Activated CD8-positive, alpha-beta T cell treated with anti-CD3 and anti-CD28 coated beads, Interleukin-2, amount 10 ng/mL, durations not matched to agents 7 days and 5 days (primary cell): ENCODE data around the gene JAG1. TPM values are rescaled to one million over a fixed set of nuclear protein-coding genes. Genes with fewer than 3 reads are reported as not detected.

Source experiments
- ATAC-seq: fragments of 150-1000 bp; cut with Tn5 transposase; one replicate; pipeline ENCODE4 v1.10.0; 2021; ENCODE audit warnings: moderate library complexity
- CTCF ChIA-PET: fragments of 350-600 bp; sonication (Branson Sonifier 250); formaldehyde crosslinking; loops from one replicate; lab custom pipeline; 2021; ENCODE audit warnings: antibody characterized with exemption; lab: Charles Lee
- POLR2A ChIA-PET: fragments of 350-600 bp; sonication (Branson Sonifier 250); formaldehyde crosslinking; loops from one replicate; lab custom pipeline; 2021; ENCODE audit warnings: antibody characterized with exemption; lab: Charles Lee
- DNase-seq: peaks from one replicate; pipeline ENCODE4 v3.0.0-alpha.2; 2020
- H3K27ac Mint-ChIP-seq: one replicate; pipeline ENCODE4 v1.8.0; 2021; ENCODE audit warnings: mild to moderate bottlenecking, mixed read lengths
- H3K27me3 Mint-ChIP-seq: one replicate; pipeline ENCODE4 v1.8.0; 2021; ENCODE audit warnings: low read depth, mixed read lengths
- H3K36me3 Mint-ChIP-seq: one replicate; pipeline ENCODE4 v1.8.0; 2021; ENCODE audit warnings: low read depth, mixed read lengths
- H3K4me1 Mint-ChIP-seq: one replicate; pipeline ENCODE4 v1.8.0; 2021; ENCODE audit warnings: low read depth, mixed read lengths
- H3K4me3 Mint-ChIP-seq: one replicate; pipeline ENCODE4 v1.8.0; 2021; ENCODE audit warnings: mild to moderate bottlenecking, mixed read lengths
- H3K9me3 Mint-ChIP-seq: one replicate; pipeline ENCODE4 v1.8.0; 2022; ENCODE audit warnings: mixed read lengths; ENCODE audit not compliant: insufficient read depth
- total RNA-seq, 2 experiments: library from RNA; stranded (reverse); gene quantifications; one replicate each; pipeline ENCODE4 v1.2.3, GENCODE V29; 2021

The JAG1 gene
- total RNA-seq, 2 experiments from 2014 or later, result 0.16 to 0.34 TPM

DNA sequence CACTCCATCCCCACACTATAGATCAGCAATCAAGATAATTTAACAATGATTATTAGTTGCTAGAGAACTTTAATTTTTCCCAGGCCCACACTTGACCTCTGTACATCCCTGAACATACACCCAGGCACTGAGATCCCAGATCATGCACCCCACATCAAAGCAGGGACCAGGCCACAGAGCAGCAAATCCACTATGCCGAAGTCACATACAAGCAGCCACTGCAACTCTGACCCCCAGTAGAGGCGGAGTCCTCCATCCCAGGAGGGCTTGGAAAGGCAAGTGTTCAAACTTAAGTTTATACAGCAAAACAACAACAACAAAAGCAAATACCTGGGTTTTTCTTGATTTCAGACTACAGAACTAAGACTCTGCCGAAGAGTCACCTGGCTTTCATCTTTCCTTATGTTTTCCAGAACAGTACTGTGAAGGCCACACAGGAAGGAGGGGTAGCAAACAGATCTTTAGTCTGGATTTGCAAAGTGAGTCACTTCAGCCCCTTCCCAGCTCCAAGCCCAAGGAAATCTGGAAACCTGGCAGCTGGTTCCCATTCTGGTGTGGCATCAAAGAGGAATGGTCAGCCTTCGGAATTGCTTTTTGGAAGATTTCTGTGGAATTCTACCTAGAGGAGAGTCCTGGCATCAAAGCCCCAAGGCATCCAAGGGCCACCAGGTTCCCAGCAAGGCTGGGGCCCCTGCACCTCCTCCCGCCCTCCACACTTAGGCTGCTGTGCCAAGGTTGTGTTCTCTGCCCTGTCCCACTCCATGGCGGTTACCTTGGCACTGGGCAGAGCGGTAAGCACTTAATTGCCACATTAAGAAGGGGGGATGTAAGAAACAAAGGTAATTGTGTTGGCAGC, 7.3 kb downstream of the JAG1 start:
- H3K9me3 Mint-ChIP-seq, result no peaks in the 10 kb centered on the region
- POLR2A ChIA-PET, result no interaction called here
- peaks cover 32% of the 10 kb centered on the region for H3K27me3 Mint-ChIP-seq
- no peak for ATAC-seq
- peaks cover 2% of the 10 kb centered on the region for H3K36me3 Mint-ChIP-seq
- CTCF ChIA-PET, result no interaction called here
- peaks cover 5% of the 10 kb centered on the region for H3K4me1 Mint-ChIP-seq
- no peak overlapping the region for H3K27ac Mint-ChIP-seq
- no peak for DNase-seq
- no peak overlapping the region for H3K4me3 Mint-ChIP-seq

DNA sequence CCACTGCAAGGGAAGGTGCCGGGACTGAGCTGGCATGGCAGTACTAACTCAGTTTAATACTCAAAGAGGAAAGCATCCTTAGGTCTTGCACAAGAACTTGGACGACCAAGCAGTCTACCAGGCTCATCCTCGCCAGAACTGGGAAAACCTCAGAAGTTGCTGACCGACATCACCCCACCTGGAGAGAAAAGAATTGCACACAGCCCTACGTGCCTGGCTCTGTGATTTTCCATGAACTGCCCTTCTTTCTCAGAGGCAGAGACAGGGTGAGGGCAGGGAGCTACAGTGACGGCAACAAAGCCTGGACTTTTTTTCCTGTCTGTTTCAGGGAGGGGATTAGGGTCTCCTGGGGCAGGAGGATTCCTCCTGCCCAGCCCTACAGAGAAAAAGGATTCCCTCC, 8.0 kb downstream of the JAG1 start:
- Mint-ChIP-seq H3K27ac (no peak overlapping the region), H3K36me3 (peaks cover 2% of the 10 kb centered on the region), H3K4me1 (no peaks in the 10 kb centered on the region), H3K9me3 (no peaks in the 10 kb centered on the region), H3K27me3 (peaks cover 30% of the 10 kb centered on the region), H3K4me3 (no peak overlapping the region)
- no peak for ATAC-seq
- ChIA-PET POLR2A (no interaction called here), CTCF (no interaction called here)
- no peak for DNase-seq

- Mint-ChIP-seq H3K27me3 (peaks cover 25% of the 10 kb centered on the region), H3K4me3 (no peak overlapping the region), H3K9me3 (no peaks in the 10 kb centered on the region), H3K4me1 (no peaks in the 10 kb centered on the region), H3K36me3 (peaks cover 2% of the 10 kb centered on the region), H3K27ac (no peak overlapping the region)
- DNase-seq, result no peak
- POLR2A ChIA-PET, result no interaction called here
- ATAC-seq, result no peak
- CTCF ChIA-PET, result interaction anchor here (0.9 kb wide), 1 partner anchor 10 kb away, joined by 3 read pairs; no protein-coding TSS in a partner anchor
Observed at GRCh38 chr20:10665027-10665561, 8.7 kb downstream of the JAG1 start.

- Mint-ChIP-seq H3K4me1 (no peaks in the 10 kb centered on the region), H3K9me3 (no peaks in the 10 kb centered on the region), H3K36me3 (peaks cover under 1% of the 10 kb centered on the region), H3K27ac (no peak overlapping the region), H3K4me3 (no peak overlapping the region), H3K27me3 (peaks cover 21% of the 10 kb centered on the region)
- ATAC-seq, result no peak
- no peak for DNase-seq
- ChIA-PET POLR2A (no interaction called here), CTCF (no interaction called here)
Observed at GRCh38 chr20:10663756-10664155, 10.0 kb downstream of the JAG1 start.

- H3K27ac Mint-ChIP-seq, result no peak overlapping the region
- POLR2A ChIA-PET, result interaction anchor here (0.6 kb wide), 1 partner anchor 272 kb away, joined by 3 read pairs; no protein-coding TSS in a partner anchor
- peaks cover 23% of the 10 kb centered on the region for H3K27me3 Mint-ChIP-seq
- no peak overlapping the region for H3K4me3 Mint-ChIP-seq
- H3K4me1 Mint-ChIP-seq, result no peaks in the 10 kb centered on the region
- no peaks in the 10 kb centered on the region for H3K36me3 Mint-ChIP-seq
- H3K9me3 Mint-ChIP-seq, result no peaks in the 10 kb centered on the region
- CTCF ChIA-PET, result interaction anchor here (0.6 kb wide), 1 partner anchor 110 kb away, joined by 3 read pairs; no protein-coding TSS in a partner anchor
- ATAC-seq (no peak), DNase-seq (no peak)
Observed at GRCh38 chr20:10662661-10663458, 10.9 kb downstream of the JAG1 start.

GRCh38 chr20:10662151-10662550, 11.6 kb downstream of the JAG1 start:
- Mint-ChIP-seq H3K27me3 (peaks cover 23% of the 10 kb centered on the region), H3K9me3 (no peaks in the 10 kb centered on the region), H3K4me1 (no peaks in the 10 kb centered on the region), H3K4me3 (no peak overlapping the region), H3K27ac (no peak overlapping the region), H3K36me3 (no peaks in the 10 kb centered on the region)
- no peak for ATAC-seq
- ChIA-PET CTCF (interaction anchor here (0.6 kb wide), 1 partner anchor 109 kb away, joined by 3 read pairs; no protein-coding TSS in a partner anchor), POLR2A (interaction anchor here (0.6 kb wide), 1 partner anchor 272 kb away, joined by 3 read pairs; no protein-coding TSS in a partner anchor)
- no peak for DNase-seq

GRCh38 chr20:10661261-10661660, 12.5 kb downstream of the JAG1 start:
- no peak overlapping the region for H3K4me3 Mint-ChIP-seq
- H3K27me3 Mint-ChIP-seq, result peaks cover 23% of the 10 kb centered on the region
- ATAC-seq (no peak), DNase-seq (no peak)
- H3K4me1 Mint-ChIP-seq, result no peaks in the 10 kb centered on the region
- H3K27ac Mint-ChIP-seq, result no peak overlapping the region
- ChIA-PET POLR2A (no interaction called here), CTCF (interaction anchor here (2.7 kb wide), 1 partner anchor 13 kb away, joined by 9 read pairs; the partner anchor contains the start of gene JAG1)
- H3K36me3 Mint-ChIP-seq, result no peaks in the 10 kb centered on the region
- no peaks in the 10 kb centered on the region for H3K9me3 Mint-ChIP-seq

GRCh38 chr20:10660661-10661060, 13.1 kb downstream of the JAG1 start:
- DNase-seq (no peak), ATAC-seq (no peak)
- Mint-ChIP-seq H3K27me3 (peaks cover 26% of the 10 kb centered on the region), H3K9me3 (no peaks in the 10 kb centered on the region), H3K4me3 (no peak overlapping the region), H3K27ac (no peak overlapping the region), H3K36me3 (no peaks in the 10 kb centered on the region), H3K4me1 (no peaks in the 10 kb centered on the region)
- ChIA-PET POLR2A (no interaction called here), CTCF (interaction anchor here (2.7 to 2.8 kb wide), 2 partner anchors 11 to 14 kb away, joined by 9 to 15 read pairs; partner anchors contain the start of gene JAG1)

DNA sequence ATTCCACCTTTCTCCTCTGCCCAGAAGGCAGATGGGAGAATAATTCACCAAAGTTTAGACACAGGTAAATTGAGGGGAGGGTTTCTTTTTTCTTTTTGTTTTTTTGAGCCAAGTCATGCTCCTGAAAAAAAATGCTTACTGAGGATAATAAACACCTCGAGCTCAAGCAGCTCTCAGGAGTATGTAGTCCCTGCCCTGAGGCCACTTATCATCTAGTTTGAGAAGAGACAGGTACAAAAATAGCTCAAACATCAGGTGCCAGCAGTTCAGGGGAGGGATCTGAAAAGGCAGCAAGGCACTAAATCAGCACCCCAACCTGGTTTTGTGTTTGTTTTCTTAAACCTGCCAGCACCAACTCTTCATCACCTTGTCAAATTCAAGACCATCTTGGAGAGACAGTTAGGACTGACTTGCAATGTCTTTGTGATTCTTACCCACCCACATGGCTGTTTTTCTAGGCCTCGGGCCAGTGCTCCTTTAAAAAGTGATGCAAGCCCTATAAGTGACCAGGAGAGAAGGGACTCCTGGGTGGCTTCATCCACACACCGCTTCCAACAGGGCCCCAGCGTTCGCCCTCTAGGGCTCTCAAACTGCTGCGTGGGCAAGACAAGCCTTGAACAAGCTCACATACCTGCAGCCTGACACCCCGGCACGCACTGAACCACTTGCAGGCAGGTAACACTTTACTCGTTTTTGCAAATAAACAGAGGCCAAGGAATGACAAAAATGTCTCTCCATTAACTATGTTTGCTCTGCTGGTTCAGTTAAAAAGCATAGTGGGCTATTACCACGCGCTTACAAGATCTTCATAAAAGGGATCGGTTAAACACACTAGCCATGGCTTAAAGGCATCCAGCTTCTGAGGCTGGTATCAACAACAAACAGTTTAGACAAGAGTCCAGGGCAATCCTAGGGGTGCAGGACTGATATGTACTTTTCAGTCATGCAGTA, 13.9 kb downstream of the JAG1 start:
- Mint-ChIP-seq H3K27me3 (peaks cover 26% of the 10 kb centered on the region), H3K4me1 (no peaks in the 10 kb centered on the region), H3K4me3 (no peak overlapping the region), H3K9me3 (no peaks in the 10 kb centered on the region), H3K27ac (no peak overlapping the region), H3K36me3 (no peaks in the 10 kb centered on the region)
- POLR2A ChIA-PET, result no interaction called here
- DNase-seq, result no peak
- ATAC-seq, result no peak
- CTCF ChIA-PET, result interaction anchor here (2.7 to 2.8 kb wide), 2 partner anchors 11 to 15 kb away, joined by 9 to 15 read pairs; partner anchors contain the start of gene JAG1

- ChIA-PET POLR2A (no interaction called here), CTCF (interaction anchor here (2.7 to 2.8 kb wide), 2 partner anchors 12 to 16 kb away, joined by 9 to 15 read pairs; partner anchors contain the start of gene JAG1)
- Mint-ChIP-seq H3K9me3 (no peaks in the 10 kb centered on the region), H3K27ac (no peak overlapping the region), H3K36me3 (no peaks in the 10 kb centered on the region), H3K4me3 (no peak overlapping the region), H3K4me1 (peaks cover 1% of the 10 kb centered on the region), H3K27me3 (peaks cover 27% of the 10 kb centered on the region)
- ATAC-seq (no peak), DNase-seq (no peak)
Observed at GRCh38 chr20:10658876-10659632, 14.7 kb downstream of the JAG1 start.
